Activated CD4-positive, alpha-beta memory T cell treated with anti-CD3 and anti-CD28 coated beads for 36 hours (primary cell): ENCODE data around the gene EFEMP2. TPM values are rescaled to one million over a fixed set of nuclear protein-coding genes. Genes with fewer than 3 reads are reported as not detected.
"Not testable (repeated sequence)": the region's sequence is repeated elsewhere in the genome, so short reads cannot be mapped to it uniquely, and the experiment has no call there.

Experiments
- CTCF ChIA-PET: fragments of 350-600 bp; sonication (Branson Sonifier 250); formaldehyde crosslinking; loops from one replicate; lab custom pipeline; 2021; ENCODE audit warnings: antibody characterized with exemption, inconsistent platforms; lab: Charles Lee
- POLR2A ChIA-PET: fragments of 350-600 bp; sonication (Branson Sonifier 250); formaldehyde crosslinking; loops from one replicate; lab custom pipeline; 2021; ENCODE audit warnings: antibody characterized with exemption; lab: Charles Lee
- DNase-seq: peaks from one replicate; pipeline ENCODE4 v3.0.0-alpha.2; 2020
- H3K27ac Mint-ChIP-seq: one replicate; pipeline ENCODE4 v1.8.0; 2021; ENCODE audit warnings: mixed read lengths
- H3K27me3 Mint-ChIP-seq: one replicate; pipeline ENCODE4 v1.8.0; 2021; ENCODE audit warnings: mixed read lengths
- H3K36me3 Mint-ChIP-seq: one replicate; pipeline ENCODE4 v1.8.0; 2021; ENCODE audit warnings: mixed read lengths
- H3K4me1 Mint-ChIP-seq: one replicate; pipeline ENCODE4 v1.8.0; 2021; ENCODE audit warnings: low read depth, mixed read lengths
- H3K4me3 Mint-ChIP-seq: one replicate; pipeline ENCODE4 v1.8.0; 2021; ENCODE audit warnings: mild to moderate bottlenecking, mixed read lengths
- H3K9me3 Mint-ChIP-seq: one replicate; pipeline ENCODE4 v1.8.0; 2021; ENCODE audit warnings: mixed read lengths
- intact Hi-C: fragments of 100-400 bp; cut with micrococcal nuclease; formaldehyde crosslinking; loops from one replicate; pipeline ENCODE4 v1.15.1; 2023
- total RNA-seq, 2 experiments: library from RNA; stranded (reverse); gene quantifications; one replicate each; pipeline ENCODE4 v1.2.3, GENCODE V29; 2021

Gene EFEMP2
- total RNA-seq, 2 experiments from 2014 or later = 11.5 to 12.5 TPM

- ChIA-PET CTCF (interaction anchor here (1.2 to 3.7 kb wide), 5 partner anchors 8 to 227 kb away, joined by 3 to 33 read pairs (median 23); partner anchors contain the start of genes CCDC85B, FIBP, KAT5 and MUS81), POLR2A (interaction anchor here (0.9 to 2.9 kb wide), 8 partner anchors 8 to 133 kb away, joined by 3 to 15 read pairs (median 4); partner anchors contain the start of genes CCDC85B and SNX32)
- intact Hi-C loops = no loop called here
- Mint-ChIP-seq H3K27ac (no peak overlapping the region), H3K4me1 (peaks cover 30% of the 10 kb centered on the region), H3K27me3 (no peaks in the 10 kb centered on the region), H3K4me3 (no peak overlapping the region), H3K36me3 (peaks cover 56% of the 10 kb centered on the region), H3K9me3 (peaks cover 10% of the 10 kb centered on the region)
- peak; percentile 7 for DNase-seq
Observed at GRCh38 chr11:65852508-65853245, 19.9 kb downstream of the EFEMP2 start.

GRCh38 chr11:65851811-65852507 lies 20.6 kb downstream of the EFEMP2 start:
- intact Hi-C loops = no loop called here
- ChIA-PET CTCF (interaction anchor here (0.8 to 3.7 kb wide), 12 partner anchors 9 to 226 kb away, joined by 3 to 33 read pairs (median 6); partner anchors contain the start of genes CCDC85B, FIBP, KAT5 and MUS81), POLR2A (interaction anchor here (0.8 to 2.9 kb wide), 6 partner anchors 14 to 49 kb away, joined by 3 to 15 read pairs (median 3); partner anchors contain the start of gene CCDC85B)
- Mint-ChIP-seq H3K27me3 (no peaks in the 10 kb centered on the region), H3K9me3 (peaks cover 10% of the 10 kb centered on the region), H3K36me3 (peaks cover 54% of the 10 kb centered on the region), H3K4me3 (no peak overlapping the region), H3K27ac (no peak overlapping the region), H3K4me1 (peaks cover 30% of the 10 kb centered on the region)
- peak; percentile 8 for DNase-seq

- H3K4me3 Mint-ChIP-seq = no peak overlapping the region
- ChIA-PET CTCF (interaction anchor here (0.8 to 3.7 kb wide), 11 partner anchors 10 to 194 kb away, joined by 3 to 33 read pairs (median 7); partner anchors contain the start of genes CCDC85B, FIBP, KAT5 and MUS81), POLR2A (interaction anchor here (0.8 to 2.9 kb wide), 3 partner anchors 18 to 50 kb away, joined by 3 to 15 read pairs (median 3); no protein-coding TSS in a partner anchor)
- intact Hi-C loops = no loop called here
- peak; percentile 24 for DNase-seq
- no peak overlapping the region for H3K27ac Mint-ChIP-seq
- peaks cover 10% of the 10 kb centered on the region for H3K9me3 Mint-ChIP-seq
- H3K4me1 Mint-ChIP-seq = peaks cover 22% of the 10 kb centered on the region
- H3K27me3 Mint-ChIP-seq = no peaks in the 10 kb centered on the region
- peaks cover 46% of the 10 kb centered on the region for H3K36me3 Mint-ChIP-seq
Observed at GRCh38 chr11:65851083-65851579, 21.5 kb downstream of the EFEMP2 start.

GRCh38 chr11:65850217-65851082 lies 22.1 kb downstream of the EFEMP2 start:
- intact Hi-C loops = no loop called here
- peaks cover 15% of the 10 kb centered on the region for H3K4me1 Mint-ChIP-seq
- peaks cover 10% of the 10 kb centered on the region for H3K9me3 Mint-ChIP-seq
- ChIA-PET POLR2A (interaction anchor here (0.8 kb wide), 2 partner anchors 9 to 13 kb away, joined by 3 read pairs; no protein-coding TSS in a partner anchor), CTCF (interaction anchor here (0.9 to 3.7 kb wide), 12 partner anchors 10 to 147 kb away, joined by 3 to 33 read pairs (median 6); partner anchors contain the start of genes CCDC85B, FIBP, KAT5 and MUS81)
- no peaks in the 10 kb centered on the region for H3K27me3 Mint-ChIP-seq
- DNase-seq = peak; percentile 15
- H3K27ac Mint-ChIP-seq = no peak overlapping the region
- no peak overlapping the region for H3K4me3 Mint-ChIP-seq
- H3K36me3 Mint-ChIP-seq = peaks cover 39% of the 10 kb centered on the region

- no peaks in the 10 kb centered on the region for H3K27me3 Mint-ChIP-seq
- intact Hi-C loops = no loop called here
- CTCF ChIA-PET = interaction anchor here (0.7 to 3.7 kb wide), 6 partner anchors 11 to 40 kb away, joined by 3 to 26 read pairs (median 4); partner anchors contain the start of genes CCDC85B, FIBP and MUS81
Observed at GRCh38 chr11:65849771-65850216, 22.8 kb downstream of the EFEMP2 start.

GRCh38 chr11:65849366-65849765 lies 23.2 kb downstream of the EFEMP2 start:
- H3K27me3 Mint-ChIP-seq = no peaks in the 10 kb centered on the region
- ChIA-PET CTCF (interaction anchor here (0.7 to 3.7 kb wide), 4 partner anchors 11 to 39 kb away, joined by 3 to 26 read pairs (median 4); partner anchors contain the start of genes FIBP and MUS81), POLR2A (no interaction called here)
- intact Hi-C loops = no loop called here
- peaks cover 10% of the 10 kb centered on the region for H3K9me3 Mint-ChIP-seq
- no peak overlapping the region for H3K27ac Mint-ChIP-seq
- no peak overlapping the region for H3K4me3 Mint-ChIP-seq
- no peak for DNase-seq
- peaks cover 30% of the 10 kb centered on the region for H3K36me3 Mint-ChIP-seq
- H3K4me1 Mint-ChIP-seq = peaks cover 8% of the 10 kb centered on the region

More at GRCh38 chr11:65849771-65850216, 22.8 kb downstream of the EFEMP2 start:
- H3K9me3 Mint-ChIP-seq = peaks cover 10% of the 10 kb centered on the region
- no peak overlapping the region for H3K4me3 Mint-ChIP-seq
- no peak for DNase-seq
- no peak overlapping the region for H3K27ac Mint-ChIP-seq
- POLR2A ChIA-PET = interaction anchor here (0.8 kb wide), 2 partner anchors 10 to 14 kb away, joined by 3 read pairs; no protein-coding TSS in a partner anchor
- peaks cover 34% of the 10 kb centered on the region for H3K36me3 Mint-ChIP-seq
- peaks cover 11% of the 10 kb centered on the region for H3K4me1 Mint-ChIP-seq

GRCh38 chr11:65848693-65849092 lies 23.9 kb downstream of the EFEMP2 start:
- H3K4me3 Mint-ChIP-seq, intact Hi-C loops, H3K27ac Mint-ChIP-seq, H3K27me3 Mint-ChIP-seq, H3K4me1 Mint-ChIP-seq, DNase-seq: not testable (repeated sequence)
- ChIA-PET POLR2A (interaction anchor here (0.6 kb wide), 1 partner anchor 25 kb away, joined by 3 read pairs; no protein-coding TSS in a partner anchor), CTCF (interaction anchor here (1.1 to 1.8 kb wide), 2 partner anchors 39 to 140 kb away, joined by 3 to 4 read pairs; partner anchors contain the start of gene FIBP)
- Mint-ChIP-seq H3K9me3 (peaks cover 10% of the 10 kb centered on the region), H3K36me3 (peaks cover 23% of the 10 kb centered on the region)

GRCh38 chr11:65847746-65848145 lies 24.9 kb downstream of the EFEMP2 start:
- H3K9me3 Mint-ChIP-seq = peaks cover 10% of the 10 kb centered on the region
- H3K4me3 Mint-ChIP-seq = no peak overlapping the region
- CTCF ChIA-PET = interaction anchor here (0.7 to 1.1 kb wide), 3 partner anchors 27 to 44 kb away, joined by 3 to 4 read pairs (median 4); no protein-coding TSS in a partner anchor
- no peak overlapping the region for H3K27ac Mint-ChIP-seq
- DNase-seq = no peak
- no peaks in the 10 kb centered on the region for H3K4me1 Mint-ChIP-seq
- no peaks in the 10 kb centered on the region for H3K27me3 Mint-ChIP-seq
- H3K36me3 Mint-ChIP-seq = peaks cover 15% of the 10 kb centered on the region
- intact Hi-C loops = no loop called here
- POLR2A ChIA-PET = no interaction called here

GRCh38 chr11:65844231-65844872 lies 28.2 kb downstream of the EFEMP2 start:
- Mint-ChIP-seq H3K9me3 (no peaks in the 10 kb centered on the region), H3K27ac (no peak overlapping the region), H3K4me1 (no peaks in the 10 kb centered on the region), H3K27me3 (no peaks in the 10 kb centered on the region), H3K4me3 (no peak overlapping the region), H3K36me3 (no peaks in the 10 kb centered on the region)
- ChIA-PET POLR2A (interaction anchor here (0.7 kb wide), 1 partner anchor 9 kb away, joined by 5 read pairs; no protein-coding TSS in a partner anchor), CTCF (interaction anchor here (0.7 to 2.3 kb wide), 4 partner anchors 21 to 139 kb away, joined by 3 to 7 read pairs (median 5); partner anchors contain the start of gene KAT5)
- no peak for DNase-seq
- intact Hi-C loops = no loop called here

- Mint-ChIP-seq H3K27me3 (no peaks in the 10 kb centered on the region), H3K9me3 (no peaks in the 10 kb centered on the region), H3K4me3 (no peak overlapping the region), H3K4me1 (no peaks in the 10 kb centered on the region), H3K27ac (no peak overlapping the region), H3K36me3 (no peaks in the 10 kb centered on the region)
- DNase-seq = no peak
- ChIA-PET POLR2A (no interaction called here), CTCF (interaction anchor here (1.6 to 2.3 kb wide), 2 partner anchors 40 to 132 kb away, joined by 3 to 7 read pairs; partner anchors contain the start of gene KAT5)
- intact Hi-C loops = no loop called here
Observed at GRCh38 chr11:65843811-65844210, 28.8 kb downstream of the EFEMP2 start.
